HepG2 (cell line): Measurements from ENCODE around the gene ULK3.

Experiments
- GMEB2 ChIP-seq: IDR thresholded peaks from 2 replicates; pipeline ENCODE4 v1.6.1; 2016; ENCODE audit warnings: missing biosample characterization, missing genetic modification reagents, low read depth
- POLR2A ChIP-seq, 2 experiments: IDR thresholded peaks; 2 replicates each; pipeline ENCODE4 v1.6.1; 2011; ENCODE audit warnings: low read depth in 2 of 2, low read length in 2 of 2, mild to moderate bottlenecking in 1 of 2, moderate library complexity in 1 of 2; ENCODE audit not compliant: insufficient read depth in 1 of 2

GRCh38 chr15:74829991-74830390 is 13.0 kb downstream of the ULK3 start:
- TF ChIP-seq GMEB2 (CRISPR knock-in tag) (no peak), POLR2A (IDR thresholded peaks at IDR 0.05; ENCODE audit: insufficient read depth in 1 of 2, low read depth in 2 of 2, low read length in 2 of 2) (no peak)
